Immature natural killer cell (primary cell): Measurements from ENCODE around the gene B3GALT6. TPM values are rescaled to one million over a fixed set of nuclear protein-coding genes. Genes with fewer than 3 reads are reported as not detected.
"Not testable (repeated sequence)": the region's sequence is repeated elsewhere in the genome, so short reads cannot be mapped to it uniquely, and the experiment has no call there.

Experiments
- DNase-seq, 3 donors: peaks; one replicate each; pipeline ENCODE4 v3.0.0; 2022; ENCODE audit warnings: mixed read lengths in 1 of 3
- H3K27ac Mint-ChIP-seq, 6 donors: one replicate each; pipeline ENCODE4 v1.8.0; 2020; ENCODE audit warnings: mixed read lengths in 6 of 6, mild to moderate bottlenecking in 5 of 6, inconsistent platforms in 4 of 6, moderate library complexity in 3 of 6
- H3K27me3 Mint-ChIP-seq, 3 donors: one replicate each; pipeline ENCODE4 v1.8.0; 2020 to 2021; ENCODE audit warnings: low read depth in 3 of 3, mild to moderate bottlenecking in 3 of 3, mixed read lengths in 3 of 3, moderate library complexity in 3 of 3, inconsistent platforms in 1 of 3
- H3K36me3 Mint-ChIP-seq, 3 donors: one replicate each; pipeline ENCODE4 v1.8.0; 2020; ENCODE audit warnings: mixed read lengths in 3 of 3, inconsistent platforms in 2 of 3, mild to moderate bottlenecking in 2 of 3
- H3K4me1 Mint-ChIP-seq, 2 donors: one replicate each; pipeline ENCODE4 v1.8.0; 2020; ENCODE audit warnings: inconsistent platforms in 2 of 2, mild to moderate bottlenecking in 2 of 2, mixed read lengths in 2 of 2, moderate library complexity in 1 of 2
- H3K4me3 Mint-ChIP-seq, 5 donors: one replicate each; pipeline ENCODE4 v1.8.0; 2020; ENCODE audit warnings: mild to moderate bottlenecking in 5 of 5, mixed read lengths in 5 of 5, inconsistent platforms in 3 of 5, moderate library complexity in 3 of 5
- H3K9me3 Mint-ChIP-seq, 6 donors: one replicate each; pipeline ENCODE4 v1.8.0; 2020; ENCODE audit warnings: mild to moderate bottlenecking in 6 of 6, mixed read lengths in 6 of 6, inconsistent platforms in 4 of 6, moderate library complexity in 3 of 6
- polyA plus RNA-seq, 3 donors: library from polyadenylated mRNA; unstranded; fragments of 300-500 nt; fragmentation: Illumina TruSeq; gene quantifications; one replicate each; pipeline ENCODE4 v1.2.3, GENCODE V29; 2021

The B3GALT6 gene
- polyA plus RNA-seq, 3 donors from 2014 or later, result 5.3 to 13.9 (median 9.9) TPM

- no peaks in the 10 kb centered on the region for H3K36me3 Mint-ChIP-seq
- DNase-seq, result no peak
- H3K27me3 Mint-ChIP-seq, result peaks cover 0 to 1% (median 0%) of the 10 kb centered on the region in 3 donors
- no peak overlapping the region for H3K4me3 Mint-ChIP-seq
- H3K4me1 Mint-ChIP-seq, result no peaks in the 10 kb centered on the region
- H3K9me3 Mint-ChIP-seq, result no peaks in the 10 kb centered on the region
- H3K27ac Mint-ChIP-seq, result no peak overlapping the region
Measured at GRCh38 chr1:1243266-1243660, 11.2 kb downstream of the B3GALT6 start.

- no peak overlapping the region for H3K4me3 Mint-ChIP-seq
- no peaks in the 10 kb centered on the region for H3K36me3 Mint-ChIP-seq
- no peaks in the 10 kb centered on the region for H3K9me3 Mint-ChIP-seq
- H3K27ac Mint-ChIP-seq, result no peak overlapping the region
- H3K4me1 Mint-ChIP-seq, result no peaks in the 10 kb centered on the region
- H3K27me3 Mint-ChIP-seq, result peaks cover 0 to 1% (median 0%) of the 10 kb centered on the region in 3 donors
- DNase-seq, result no peak
Measured at GRCh38 chr1:1243807-1244191, 11.8 kb downstream of the B3GALT6 start.

- peaks cover 0 to 1% (median 0%) of the 10 kb centered on the region in 3 donors for H3K27me3 Mint-ChIP-seq
- no peaks in the 10 kb centered on the region for H3K4me1 Mint-ChIP-seq
- H3K4me3 Mint-ChIP-seq, result no peak overlapping the region
- H3K36me3 Mint-ChIP-seq, result no peaks in the 10 kb centered on the region
- H3K27ac Mint-ChIP-seq, result no peak overlapping the region
- DNase-seq, result no peak
- no peaks in the 10 kb centered on the region for H3K9me3 Mint-ChIP-seq
Measured at GRCh38 chr1:1244192-1244811, 12.3 kb downstream of the B3GALT6 start.

GRCh38 chr1:1245178-1245816 is 13.3 kb downstream of the B3GALT6 start:
- H3K9me3 Mint-ChIP-seq, result no peaks in the 10 kb centered on the region
- H3K4me3 Mint-ChIP-seq, result no peak overlapping the region
- peaks cover 0 to 6% of the 10 kb centered on the region in 2 donors for H3K4me1 Mint-ChIP-seq
- no peak overlapping the region for H3K27ac Mint-ChIP-seq
- H3K27me3 Mint-ChIP-seq, result peaks cover 0 to 1% (median 0%) of the 10 kb centered on the region in 3 donors
- no peaks in the 10 kb centered on the region for H3K36me3 Mint-ChIP-seq
- no peak for DNase-seq

- no peak for DNase-seq
- H3K36me3 Mint-ChIP-seq, result no peaks in the 10 kb centered on the region
- H3K27ac Mint-ChIP-seq, result no peak overlapping the region
- no peak overlapping the region for H3K4me3 Mint-ChIP-seq
- H3K4me1 Mint-ChIP-seq, result peaks cover 2 to 12% of the 10 kb centered on the region in 2 donors
- peaks cover 0 to 1% (median 0%) of the 10 kb centered on the region in 3 donors for H3K27me3 Mint-ChIP-seq
- H3K9me3 Mint-ChIP-seq, result no peaks in the 10 kb centered on the region
Measured at GRCh38 chr1:1245817-1246576, 14.0 kb downstream of the B3GALT6 start.

- Mint-ChIP-seq H3K27me3 (peaks cover 0 to 1% (median 0%) of the 10 kb centered on the region in 3 donors), H3K4me1 (peaks cover 5 to 14% of the 10 kb centered on the region in 2 donors), H3K36me3 (no peaks in the 10 kb centered on the region), H3K27ac (no peak within 1 kb of the TSS), H3K4me3 (no peak within 1 kb of the TSS), H3K9me3 (no peaks in the 10 kb centered on the region)
- no peak for DNase-seq
Measured at GRCh38 chr1:1246577-1247340, 14.7 kb downstream of the B3GALT6 start, which contains the start of gene C1QTNF12. C1QTNF12 (minus strand) TSS chr1:1246722; CDS start chr1:1246690, 32 bp downstream.

DNA sequence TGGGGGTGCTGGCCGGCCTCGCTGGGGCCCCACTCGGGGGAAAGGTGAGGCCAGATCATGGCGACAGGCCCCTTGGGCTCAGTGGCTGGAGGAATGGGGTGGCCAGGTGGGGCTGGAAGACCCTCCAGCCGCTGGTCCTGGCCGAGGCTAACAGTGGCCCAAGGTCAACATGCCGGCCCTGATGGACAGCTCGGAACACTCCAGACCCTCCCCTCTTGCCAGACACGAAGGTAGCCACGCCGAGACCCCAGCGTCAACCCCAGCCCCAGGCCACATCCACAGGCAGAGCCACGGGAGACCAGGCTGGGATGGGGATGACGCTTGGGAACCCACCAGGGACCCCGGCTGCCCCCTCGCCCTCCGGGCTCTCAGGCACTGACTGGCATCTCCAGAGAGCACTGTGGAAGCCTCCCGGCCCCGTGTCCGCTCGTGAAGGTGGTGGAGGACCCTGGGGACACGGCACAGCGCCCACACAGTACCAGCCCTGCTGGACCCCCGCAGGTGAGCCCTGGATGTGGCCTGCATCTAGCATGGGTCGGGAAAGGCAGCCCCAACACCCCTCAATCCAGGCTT is 15.4 kb downstream of the B3GALT6 start:
- H3K9me3 Mint-ChIP-seq, result no peaks in the 10 kb centered on the region
- no peak for DNase-seq
- no peaks in the 10 kb centered on the region for H3K36me3 Mint-ChIP-seq
- H3K4me3 Mint-ChIP-seq, result no peak overlapping the region
- H3K4me1 Mint-ChIP-seq, result peaks cover 5 to 16% of the 10 kb centered on the region in 2 donors
- H3K27me3 Mint-ChIP-seq, result peaks cover 0 to 1% (median 0%) of the 10 kb centered on the region in 3 donors
- H3K27ac Mint-ChIP-seq, result no peak overlapping the region

DNA sequence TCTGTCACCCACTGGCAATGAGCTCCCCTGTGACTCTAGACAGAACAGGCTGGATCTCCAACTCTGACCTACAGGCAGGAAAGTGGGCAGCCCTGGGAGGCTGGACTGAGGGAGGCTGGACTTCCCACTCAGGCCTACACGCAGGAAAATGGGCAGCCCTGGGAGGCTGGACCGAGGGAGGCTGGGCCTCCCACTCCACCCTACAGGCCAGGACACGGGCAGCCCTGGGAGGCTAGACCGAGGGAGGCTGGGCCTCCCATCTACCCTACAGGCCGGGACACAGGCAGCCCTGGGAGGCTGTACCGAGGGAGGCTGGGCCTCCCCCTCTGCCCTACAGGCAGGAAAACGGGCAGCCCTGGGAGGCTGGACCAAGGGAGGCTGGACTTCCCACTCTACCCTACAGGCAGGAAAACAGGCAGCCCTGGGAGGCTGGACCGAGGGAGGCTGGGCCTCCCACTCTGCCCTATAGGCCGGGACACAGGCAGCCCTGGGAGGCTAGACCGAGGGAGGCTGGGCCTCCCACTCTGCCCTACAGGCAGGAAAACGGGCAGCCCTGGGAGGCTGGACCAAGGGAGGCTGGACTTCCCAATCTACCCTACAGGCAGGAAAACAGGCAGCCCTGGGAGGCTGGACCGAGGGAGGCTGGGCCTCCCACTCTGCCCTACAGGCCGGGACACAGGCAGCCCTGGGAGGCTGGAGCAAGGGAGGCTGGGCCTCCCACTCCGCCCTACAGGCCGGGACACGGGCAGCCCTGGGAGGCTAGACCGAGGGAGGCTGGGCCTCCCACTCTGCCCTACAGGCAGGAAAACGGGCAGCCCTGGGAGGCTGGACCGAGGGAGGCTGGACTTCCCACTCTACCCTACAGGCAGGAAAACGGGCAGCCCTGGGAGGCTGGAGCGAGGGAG is 16.2 kb downstream of the B3GALT6 start:
- DNase-seq, H3K4me3 Mint-ChIP-seq, H3K27ac Mint-ChIP-seq, H3K9me3 Mint-ChIP-seq, H3K27me3 Mint-ChIP-seq, H3K36me3 Mint-ChIP-seq: not testable (repeated sequence)
- peaks cover 5 to 18% of the 10 kb centered on the region in 2 donors for H3K4me1 Mint-ChIP-seq

GRCh38 chr1:1250786-1251284 is 18.8 kb downstream of the B3GALT6 start:
- Mint-ChIP-seq H3K4me3 (peak overlapping the region in 3 of 5 donors; percentile 22 to 57 (median 46)), H3K4me1 (peaks cover 5 to 18% of the 10 kb centered on the region in 2 donors), H3K27ac (peak overlapping the region; percentile 64 to 90 (median 74)), H3K27me3 (peaks cover 0 to 1% (median 0%) of the 10 kb centered on the region in 3 donors), H3K9me3 (no peaks in the 10 kb centered on the region), H3K36me3 (peaks cover 0 to 6% (median 0%) of the 10 kb centered on the region in 3 donors)
- DNase-seq, result peak; percentile 21 to 42 (median 31)

DNA sequence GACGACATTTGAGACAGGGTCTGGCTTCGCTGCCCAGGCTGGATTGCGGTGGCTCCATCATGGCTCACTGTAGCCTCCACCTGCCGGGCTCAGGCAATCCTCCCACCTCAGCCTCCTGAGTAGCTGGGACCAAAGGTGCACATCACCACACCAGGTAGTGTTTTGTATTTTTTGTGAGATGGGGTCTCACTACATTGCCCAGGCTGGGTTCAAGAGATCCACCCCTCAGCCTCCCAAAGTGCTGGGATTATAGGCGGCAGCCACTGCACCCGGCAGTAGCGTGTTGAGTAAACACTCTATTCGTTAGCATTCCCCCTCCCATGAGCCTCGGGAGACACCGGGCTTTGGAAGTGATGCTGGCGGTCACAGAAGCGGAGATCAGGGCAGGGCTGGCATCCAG is 21.3 kb downstream of the B3GALT6 start:
- Mint-ChIP-seq H3K36me3 (peaks cover 0 to 6% (median 0%) of the 10 kb centered on the region in 3 donors), H3K27ac (peak overlapping the region in 2 of 6 donors; percentile 2 to 28), H3K4me3 (no peak overlapping the region), H3K4me1 (peaks cover 5 to 18% of the 10 kb centered on the region in 2 donors), H3K9me3 (no peaks in the 10 kb centered on the region), H3K27me3 (no peaks in the 10 kb centered on the region)
- no peak for DNase-seq

DNA sequence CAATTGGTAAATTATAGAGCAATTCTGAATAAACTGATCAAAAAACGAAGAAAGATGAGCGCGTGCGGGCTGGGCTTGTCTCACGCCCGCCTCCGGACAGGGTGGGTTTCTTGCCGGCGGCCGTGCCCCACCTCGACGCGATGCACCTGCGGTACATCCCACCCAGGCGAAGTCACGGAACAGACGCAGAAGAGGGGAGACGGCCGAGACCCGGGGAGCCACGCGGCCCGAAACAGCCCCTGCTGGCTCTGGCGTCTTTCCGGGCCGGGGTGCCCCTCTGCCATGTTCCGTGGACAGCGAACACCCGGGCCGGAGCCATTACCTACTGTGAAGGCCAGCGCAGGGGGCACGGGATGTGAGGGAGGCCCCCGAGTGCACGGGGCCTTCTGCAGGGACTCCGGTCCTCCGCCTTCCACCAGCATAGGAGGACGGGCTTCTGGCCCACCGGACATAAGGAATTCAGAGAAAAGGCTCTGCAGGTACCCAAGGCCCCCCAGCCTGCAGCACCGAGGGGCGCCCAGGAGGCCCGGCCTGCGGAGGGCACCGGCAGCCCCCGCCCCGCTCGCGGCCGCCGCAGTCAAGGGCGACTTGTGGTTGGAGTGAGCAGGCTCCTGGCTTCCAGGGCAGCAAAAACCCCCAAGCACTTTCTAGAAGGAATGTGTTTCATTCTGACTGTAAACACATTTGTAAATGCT is 22.1 kb downstream of the B3GALT6 start:
- Mint-ChIP-seq H3K27me3 (no peaks in the 10 kb centered on the region), H3K9me3 (no peaks in the 10 kb centered on the region), H3K27ac (no peak overlapping the region), H3K36me3 (peaks cover 0 to 6% (median 0%) of the 10 kb centered on the region in 3 donors), H3K4me1 (peaks cover 5 to 18% of the 10 kb centered on the region in 2 donors), H3K4me3 (no peak overlapping the region)
- DNase-seq, result no peak

GRCh38 chr1:1254667-1254998 is 22.6 kb downstream of the B3GALT6 start:
- H3K4me1 Mint-ChIP-seq, result peaks cover 5 to 17% of the 10 kb centered on the region in 2 donors
- no peak overlapping the region for H3K4me3 Mint-ChIP-seq
- no peaks in the 10 kb centered on the region for H3K27me3 Mint-ChIP-seq
- H3K36me3 Mint-ChIP-seq, result peaks cover 0 to 9% (median 0%) of the 10 kb centered on the region in 3 donors
- no peak overlapping the region for H3K27ac Mint-ChIP-seq
- DNase-seq, result no peak
- H3K9me3 Mint-ChIP-seq, result no peaks in the 10 kb centered on the region
